ENCODE data around the gene CDH22. TPM values are rescaled to one million over a fixed set of nuclear protein-coding genes. Genes with fewer than 3 reads are reported as not detected.

Gene CDH22
- total and polyA plus RNA-seq, 12 donors: 0.04 to 11.0 (median 0.64) TPM

GRCh38 chr20:46186210-46186609 is 122.1 kb downstream of the CDH22 start:
- H3K27ac ChIP-seq: no peak overlapping the region
- H3K27me3 ChIP-seq: peaks cover 0 to 60% (median 9%) of the 10 kb centered on the region in 7 donors
- H3K9me3 ChIP-seq: no peaks in the 10 kb centered on the region
- no peak for ATAC-seq
- intact Hi-C loops (cut with DNase I): no loop called here
- TF ChIP-seq, protein P1, sequence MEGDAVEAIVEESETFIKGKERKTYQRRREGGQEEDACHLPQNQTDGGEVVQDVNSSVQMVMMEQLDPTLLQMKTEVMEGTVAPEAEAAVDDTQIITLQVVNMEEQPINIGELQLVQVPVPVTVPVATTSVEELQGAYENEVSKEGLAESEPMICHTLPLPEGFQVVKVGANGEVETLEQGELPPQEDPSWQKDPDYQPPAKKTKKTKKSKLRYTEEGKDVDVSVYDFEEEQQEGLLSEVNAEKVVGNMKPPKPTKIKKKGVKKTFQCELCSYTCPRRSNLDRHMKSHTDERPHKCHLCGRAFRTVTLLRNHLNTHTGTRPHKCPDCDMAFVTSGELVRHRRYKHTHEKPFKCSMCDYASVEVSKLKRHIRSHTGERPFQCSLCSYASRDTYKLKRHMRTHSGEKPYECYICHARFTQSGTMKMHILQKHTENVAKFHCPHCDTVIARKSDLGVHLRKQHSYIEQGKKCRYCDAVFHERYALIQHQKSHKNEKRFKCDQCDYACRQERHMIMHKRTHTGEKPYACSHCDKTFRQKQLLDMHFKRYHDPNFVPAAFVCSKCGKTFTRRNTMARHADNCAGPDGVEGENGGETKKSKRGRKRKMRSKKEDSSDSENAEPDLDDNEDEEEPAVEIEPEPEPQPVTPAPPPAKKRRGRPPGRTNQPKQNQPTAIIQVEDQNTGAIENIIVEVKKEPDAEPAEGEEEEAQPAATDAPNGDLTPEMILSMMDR (IDR thresholded peaks at IDR 0.05): no peak
- DNase-seq: no peak
- 77% methylated on average over 5 of the region's 5 CpGs for WGBS, 2 donors
- H3K36me3 ChIP-seq: no peaks in the 10 kb centered on the region
- H3K4me1 ChIP-seq: no peaks in the 10 kb centered on the region
- H3K4me3 ChIP-seq: no peak overlapping the region

DNA sequence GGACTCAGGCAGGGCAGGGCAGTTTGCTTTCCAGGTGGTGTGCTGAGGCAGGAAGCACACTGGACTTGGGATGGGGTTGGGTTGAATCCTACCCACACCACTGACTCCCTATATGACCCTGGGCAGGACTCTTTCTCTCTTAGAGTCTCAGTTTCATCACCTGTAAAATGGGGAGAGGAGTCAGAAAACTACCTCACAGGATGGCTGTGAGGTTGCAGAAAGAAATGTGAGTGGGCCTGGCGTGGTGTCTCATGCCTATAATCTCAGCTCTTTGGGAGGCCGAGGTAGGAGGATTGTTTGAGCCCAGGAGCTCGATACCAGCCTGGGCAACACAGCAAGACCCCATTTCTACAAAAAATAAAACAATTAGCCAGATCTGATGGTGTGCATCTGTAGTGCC is 122.9 kb downstream of the CDH22 start:
- Histone ChIP-seq H3K9me3 (no peaks in the 10 kb centered on the region), H3K4me1 (no peaks in the 10 kb centered on the region), H3K4me3 (no peak overlapping the region), H3K36me3 (no peaks in the 10 kb centered on the region), H3K27ac (no peak overlapping the region), H3K27me3 (peaks cover 0 to 56% (median 9%) of the 10 kb centered on the region in 7 donors)
- DNase-seq (no peak), ATAC-seq (no peak)
- TF ChIP-seq, protein P1 (IDR thresholded peaks at IDR 0.05): no peak
- intact Hi-C loops (cut with DNase I): no loop called here
- WGBS, 2 donors: 85 to 90% methylated on average over 3 of the region's 3 CpGs

- TF ChIP-seq, protein P1 (IDR thresholded peaks at IDR 0.05): no peak
- H3K9me3 ChIP-seq: no peaks in the 10 kb centered on the region
- 78 to 87% methylated on average over 5 of the region's 5 CpGs for WGBS, 2 donors
- H3K27me3 ChIP-seq: peaks cover 0 to 56% (median 19%) of the 10 kb centered on the region in 7 donors
- no peaks in the 10 kb centered on the region for H3K36me3 ChIP-seq
- intact Hi-C loops (cut with DNase I): no loop called here
- H3K4me1 ChIP-seq: no peaks in the 10 kb centered on the region
- ATAC-seq (no peak), DNase-seq (no peak)
- no peak overlapping the region for H3K4me3 ChIP-seq
- no peak overlapping the region for H3K27ac ChIP-seq
These were observed 124.5 kb downstream of the CDH22 start for GRCh38 chr20:46183768-46184167.

GRCh38 chr20:46182276-46183200 is 125.8 kb downstream of the CDH22 start:
- H3K27ac ChIP-seq: no peak overlapping the region
- DNase-seq (no peak), ATAC-seq (no peak)
- TF ChIP-seq, protein P1 (IDR thresholded peaks at IDR 0.05): no peak
- WGBS, 2 donors: 62 to 67% methylated on average over 13 of the region's 13 CpGs
- H3K27me3 ChIP-seq: peaks cover 0 to 52% (median 17%) of the 10 kb centered on the region in 7 donors
- H3K9me3 ChIP-seq: no peaks in the 10 kb centered on the region
- no peaks in the 10 kb centered on the region for H3K36me3 ChIP-seq
- no peaks in the 10 kb centered on the region for H3K4me1 ChIP-seq
- no peak overlapping the region for H3K4me3 ChIP-seq
- intact Hi-C loops (cut with DNase I): no loop called here

Measured in heart right ventricle (tissue), 16 donors.